ENCODE results near the gene NEK7. TPM values are rescaled to one million over a fixed set of nuclear protein-coding genes. Genes with fewer than 3 reads are reported as not detected.

The NEK7 gene
- total RNA-seq, 1 experiment from 2014 or later, result 14.2 TPM

- no peak for DNase-seq (ENCODE audit: low spot score)
Measured at GRCh38 chr1:198255784-198256183, 99.0 kb downstream of the NEK7 start.

GRCh38 chr1:198258491-198258890 lies 101.7 kb downstream of the NEK7 start:
- no peak for DNase-seq (ENCODE audit: low spot score)

- no peak for DNase-seq (ENCODE audit: low spot score)
Measured at GRCh38 chr1:198259333-198260074, 102.7 kb downstream of the NEK7 start.

- DNase-seq (ENCODE audit: low spot score), result no peak
Measured at GRCh38 chr1:198261886-198262285, 105.1 kb downstream of the NEK7 start.

DNA sequence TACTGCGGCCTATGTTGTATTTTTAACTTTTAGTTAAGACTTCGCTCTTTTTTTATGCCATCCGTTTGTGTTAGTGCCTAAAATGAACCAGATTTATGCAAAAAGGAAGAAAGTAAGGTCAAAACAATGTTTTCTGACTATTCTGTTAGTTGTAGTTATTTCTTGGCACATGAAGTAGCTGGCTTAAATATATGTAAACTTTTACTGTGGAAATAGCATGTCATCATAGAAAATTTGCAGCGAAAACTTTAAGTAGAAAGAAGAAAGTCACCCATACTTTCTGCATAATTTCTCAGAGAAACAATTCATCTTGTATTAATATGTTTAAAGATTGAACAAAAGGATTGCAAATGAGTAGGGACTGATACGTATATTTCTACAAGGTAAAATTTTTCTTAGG lies 106.4 kb downstream of the NEK7 start:
- DNase-seq (ENCODE audit: low spot score), result no peak

GRCh38 chr1:198264282-198264681 lies 107.5 kb downstream of the NEK7 start:
- DNase-seq (ENCODE audit: low spot score), result no peak

DNA sequence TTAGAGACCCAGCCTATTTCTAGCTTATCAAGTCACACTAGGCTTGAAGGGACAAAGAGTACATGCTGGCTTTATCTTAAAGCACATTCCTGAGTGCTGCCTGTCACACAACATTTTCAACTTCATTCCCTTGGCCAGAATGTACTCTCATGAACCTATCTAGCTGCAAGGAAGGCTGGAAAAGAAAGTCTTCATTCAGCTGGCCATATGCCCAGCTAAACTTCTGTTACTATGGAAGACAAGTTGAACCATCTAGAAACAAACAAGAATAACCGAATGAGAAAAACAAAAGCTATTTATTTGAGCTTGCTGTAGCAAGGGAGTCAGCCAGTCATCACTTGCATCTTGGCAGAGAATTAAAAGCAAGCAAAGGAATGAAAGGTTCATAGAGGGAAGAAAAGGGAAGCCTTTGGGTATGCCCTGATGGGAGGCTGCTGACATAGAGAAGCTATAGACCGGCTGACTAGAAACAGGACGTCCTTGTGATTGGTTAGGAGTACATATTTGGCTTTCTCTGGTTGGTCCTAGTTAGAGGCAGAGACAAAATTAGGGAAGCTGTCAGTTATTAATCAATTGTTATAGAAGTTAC lies 108.4 kb downstream of the NEK7 start:
- DNase-seq (ENCODE audit: low spot score), result no peak

DNA sequence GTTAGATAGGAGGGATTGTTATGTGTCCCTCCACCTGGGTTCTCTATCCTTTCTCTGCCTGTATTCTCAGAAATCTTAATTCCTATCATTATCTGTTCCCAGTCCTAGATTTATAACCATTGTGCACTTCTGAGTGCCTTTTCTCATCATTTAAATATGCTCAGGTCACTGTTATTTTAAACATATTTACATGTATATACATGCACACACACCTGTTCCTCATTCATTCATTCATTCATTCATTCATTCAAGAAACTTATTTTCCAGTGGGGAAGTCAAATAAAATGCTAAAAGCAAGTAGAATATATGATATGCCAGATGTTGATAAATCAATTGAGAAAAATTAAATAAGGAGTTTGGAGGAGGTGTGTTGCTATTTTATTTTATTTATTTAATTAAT lies 110.3 kb downstream of the NEK7 start:
- no peak for DNase-seq (ENCODE audit: low spot score)

DNA sequence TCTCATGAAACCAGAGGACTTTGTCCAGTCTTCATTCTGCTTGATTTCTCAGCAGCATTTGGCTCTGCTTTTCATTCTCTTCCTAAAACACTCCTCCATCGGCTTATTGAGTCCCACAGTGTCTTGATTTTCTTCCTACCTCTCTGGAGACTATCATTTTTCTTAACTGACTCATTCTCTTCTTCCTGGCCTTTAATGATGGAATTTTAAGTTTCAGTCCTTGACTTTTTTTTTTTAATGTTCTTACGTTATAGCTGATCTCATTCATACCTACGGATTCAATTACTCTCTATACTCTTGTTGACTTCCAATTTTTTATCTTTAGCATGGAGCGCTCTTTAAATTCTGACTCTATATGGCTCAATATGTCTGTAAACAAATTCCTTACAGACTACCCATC lies 111.1 kb downstream of the NEK7 start:
- DNase-seq (ENCODE audit: low spot score), result no peak

GRCh38 chr1:198268784-198269645 lies 112.2 kb downstream of the NEK7 start:
- no peak for DNase-seq (ENCODE audit: low spot score)

- no peak for DNase-seq (ENCODE audit: low spot score)
Measured at GRCh38 chr1:198269646-198269940, 112.8 kb downstream of the NEK7 start.

GRCh38 chr1:198270273-198270828 lies 113.6 kb downstream of the NEK7 start:
- no peak for DNase-seq (ENCODE audit: low spot score)

- no peak for DNase-seq (ENCODE audit: low spot score)
Measured at GRCh38 chr1:198271467-198271866, 114.7 kb downstream of the NEK7 start.

- DNase-seq (ENCODE audit: low spot score), result no peak
Measured at GRCh38 chr1:198272492-198272891, 115.7 kb downstream of the NEK7 start.

- DNase-seq (ENCODE audit: low spot score), result no peak
Measured at GRCh38 chr1:198273748-198274295, 117.0 kb downstream of the NEK7 start.

DNA sequence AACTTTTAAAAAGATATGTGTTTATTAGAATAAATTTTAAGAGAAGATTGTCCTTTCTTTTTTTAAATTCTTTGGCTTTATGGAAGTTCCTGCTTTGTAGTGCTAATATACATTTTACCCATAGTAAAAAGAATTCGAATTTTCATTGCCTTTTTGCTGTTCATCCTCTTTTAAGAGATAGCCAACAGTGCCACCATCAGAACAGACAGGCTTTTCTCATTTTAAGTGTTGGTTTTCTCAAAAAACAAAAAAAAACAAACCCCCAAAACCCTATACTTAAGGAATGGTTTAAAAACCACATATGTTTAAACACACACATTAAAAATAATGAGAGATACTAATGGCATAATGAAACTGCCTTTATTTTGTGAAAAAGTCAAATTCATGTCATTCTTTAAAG lies 118.8 kb downstream of the NEK7 start:
- DNase-seq (ENCODE audit: low spot score), result no peak

DNA sequence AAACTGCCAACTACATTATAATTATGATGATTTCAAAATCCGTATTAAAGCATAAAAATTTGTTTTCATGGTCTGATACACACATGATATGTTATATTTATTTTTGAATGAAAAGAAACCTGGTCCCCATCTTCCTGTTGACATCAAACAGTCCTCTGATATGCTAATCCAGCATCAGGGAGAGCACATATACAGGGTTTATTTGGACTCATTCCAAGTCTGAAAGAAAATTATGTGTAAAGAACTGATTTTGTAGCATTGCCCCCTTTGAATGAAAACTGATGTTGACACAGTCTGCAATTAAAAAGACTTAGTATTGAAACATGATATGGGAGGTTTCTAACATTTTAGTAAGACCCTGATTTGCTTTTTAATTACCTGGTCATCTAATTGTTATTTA lies 119.4 kb downstream of the NEK7 start:
- DNase-seq (ENCODE audit: low spot score), result no peak

GRCh38 chr1:198278943-198279342 lies 122.1 kb downstream of the NEK7 start:
- DNase-seq (ENCODE audit: low spot score), result no peak

- no peak for DNase-seq (ENCODE audit: low spot score)
Measured at GRCh38 chr1:198280080-198280479, 123.3 kb downstream of the NEK7 start.

DNA sequence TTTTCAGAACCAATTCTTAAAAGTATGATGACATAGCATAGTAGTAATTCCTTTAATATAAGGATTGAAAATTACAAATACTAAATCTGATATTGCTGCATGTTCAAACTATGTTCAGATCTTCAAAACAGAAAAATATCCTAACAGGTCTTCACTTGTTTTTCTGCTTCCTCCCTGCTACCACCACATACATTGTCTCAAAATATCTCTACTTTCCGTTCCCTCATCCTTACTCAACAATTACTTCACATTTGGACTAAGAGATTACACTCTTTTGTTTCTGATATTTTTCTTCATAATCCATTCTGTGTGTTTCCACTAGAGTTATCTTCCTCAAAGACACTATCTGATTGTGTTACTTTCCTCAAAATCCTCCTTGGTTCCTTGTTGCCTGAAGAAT lies 125.1 kb downstream of the NEK7 start:
- DNase-seq (ENCODE audit: low spot score), result no peak

GRCh38 chr1:198283222-198283621 lies 126.4 kb downstream of the NEK7 start:
- DNase-seq (ENCODE audit: low spot score), result no peak

GRCh38 chr1:198287916-198288315 lies 131.1 kb downstream of the NEK7 start:
- DNase-seq (ENCODE audit: low spot score), result no peak
